ENCODE measurements around the gene REEP5.
"Not testable (repeated sequence)": the region's sequence is repeated elsewhere in the genome, so short reads cannot be mapped to it uniquely, and the experiment has no call there.

Gene REEP5

GRCh38 chr5:112921833-112922817, at the start of gene REEP5:
REEP5 (minus strand) TSS chr5:112922227; CDS start chr5:112922190, 37 bp downstream.
- peak; percentile 91 for DNase-seq

DNA sequence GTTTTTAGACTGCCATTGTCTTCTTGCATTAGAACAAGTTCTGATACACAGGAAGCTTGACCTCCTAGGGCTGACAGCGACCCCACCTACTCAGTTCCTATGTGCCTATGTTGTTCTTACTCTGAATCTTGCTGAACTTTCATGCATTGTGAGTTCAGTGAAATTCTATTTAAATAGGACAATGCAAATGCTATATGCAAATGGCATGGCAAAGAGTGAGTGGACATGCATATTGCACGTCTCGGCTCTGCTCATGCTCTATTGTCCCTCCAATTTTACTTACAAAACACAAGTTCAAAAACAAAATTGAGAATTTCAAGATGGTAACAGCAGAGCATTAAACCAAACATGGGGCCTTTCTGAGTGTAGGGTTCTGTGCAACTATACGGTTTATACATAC, 49.2 kb upstream of the REEP5 start:
- no peak for DNase-seq

GRCh38 chr5:112968411-112969106, 46.5 kb upstream of the REEP5 start:
- no peak for DNase-seq

GRCh38 chr5:112967520-112968083, 45.6 kb upstream of the REEP5 start:
- no peak for DNase-seq

GRCh38 chr5:112965733-112966306, 43.8 kb upstream of the REEP5 start:
- peak; percentile 80 for DNase-seq

GRCh38 chr5:112963374-112963733, 41.3 kb upstream of the REEP5 start:
- DNase-seq, result not testable (repeated sequence)

- no peak for DNase-seq
These were observed 39.0 kb upstream of the REEP5 start for GRCh38 chr5:112960863-112961504.

DNA sequence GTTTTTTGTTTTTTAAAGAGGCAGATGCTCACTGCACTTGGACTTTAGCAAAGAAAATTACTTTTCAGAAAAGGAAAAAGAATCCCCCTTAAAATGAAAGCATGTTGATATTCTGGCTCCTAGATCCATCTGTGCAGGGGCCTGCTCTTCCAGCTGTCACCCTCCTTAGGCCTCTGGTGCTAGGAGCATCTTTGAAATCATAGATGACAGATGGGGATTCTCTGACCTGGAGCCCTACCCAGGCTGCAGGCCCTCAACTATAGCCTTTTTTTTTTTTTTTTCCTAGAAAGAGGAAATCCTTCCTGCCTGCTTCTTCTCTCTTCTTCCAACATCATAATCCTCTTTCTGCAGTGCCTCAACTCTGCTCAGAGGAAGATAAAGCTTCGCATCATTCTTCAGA, 38.3 kb upstream of the REEP5 start:
- no peak for DNase-seq

DNA sequence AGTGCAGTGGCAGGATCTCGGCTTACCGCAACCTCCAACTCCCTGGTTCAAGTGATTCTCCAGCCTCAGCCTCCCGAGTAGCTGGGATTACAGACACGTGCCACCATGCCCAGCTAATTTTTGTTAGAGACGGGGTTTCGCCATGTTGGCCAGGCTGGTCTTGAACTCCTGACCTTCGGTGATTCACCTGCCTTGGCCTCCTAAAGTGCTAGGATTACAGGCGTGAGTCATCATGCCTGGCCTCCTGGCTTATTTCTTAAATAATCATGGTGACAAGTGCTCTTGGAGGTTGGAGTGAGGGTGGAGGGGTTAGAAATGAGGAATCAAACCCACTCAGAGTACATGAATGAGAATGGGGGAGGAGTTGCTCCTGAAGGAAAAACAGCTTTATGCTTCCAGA, 37.8 kb upstream of the REEP5 start:
- not testable (repeated sequence) for DNase-seq

DNA sequence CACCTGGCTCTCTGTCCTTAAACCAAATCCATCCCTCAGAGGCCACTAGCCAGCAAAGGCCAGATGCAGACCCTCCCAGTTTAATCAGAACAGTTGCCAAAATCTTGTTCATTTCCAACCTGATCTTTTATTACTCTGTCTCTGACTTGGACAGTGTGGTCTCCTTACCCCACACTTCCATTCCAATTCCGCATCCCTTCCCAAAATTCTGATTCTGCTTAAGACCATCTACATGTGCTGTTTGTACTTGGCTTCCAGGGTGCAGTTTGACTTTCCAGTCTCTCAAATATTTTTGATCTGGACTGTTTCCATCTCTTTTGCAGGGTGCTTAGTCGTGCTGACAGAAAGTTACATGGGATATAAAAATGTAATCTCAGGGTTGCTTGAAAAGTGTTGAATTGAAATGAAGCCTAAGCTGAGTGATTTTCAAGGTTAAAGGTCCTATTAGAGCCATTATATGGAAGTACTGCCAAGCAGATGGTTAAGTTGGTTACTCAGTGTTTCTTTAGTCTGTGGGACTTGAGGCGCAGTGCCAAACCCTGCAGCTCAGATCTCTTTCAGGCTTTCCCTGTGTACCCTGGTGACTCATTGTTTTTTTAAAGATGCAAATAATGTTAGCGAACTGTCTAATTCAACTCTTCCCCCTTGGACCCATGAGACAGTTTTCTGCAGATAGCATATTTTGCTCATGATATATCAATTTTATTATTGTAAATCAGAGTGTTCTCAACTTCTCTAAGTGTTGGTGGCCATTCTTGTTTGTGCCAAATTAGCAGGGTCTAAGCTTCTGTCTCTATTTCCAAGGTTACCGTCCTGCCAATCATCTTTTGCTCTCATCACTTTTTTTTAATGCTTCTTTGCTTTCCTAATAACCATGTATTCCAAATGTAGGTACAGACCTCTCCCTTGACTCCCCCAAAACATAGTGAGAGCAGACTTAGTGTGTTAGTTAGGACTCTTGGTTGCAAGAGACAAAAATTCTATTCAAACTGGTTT, 36.4 kb upstream of the REEP5 start:
- DNase-seq, result peak; percentile 38

GRCh38 chr5:112957036-112957808, 35.2 kb upstream of the REEP5 start:
- DNase-seq, result no peak

GRCh38 chr5:112956606-112957005, 34.6 kb upstream of the REEP5 start:
- no peak for DNase-seq

GRCh38 chr5:112951124-112951702, 29.2 kb upstream of the REEP5 start:
- DNase-seq, result peak; percentile 89

GRCh38 chr5:112948458-112948857, 26.4 kb upstream of the REEP5 start:
- DNase-seq, result no peak

GRCh38 chr5:112940670-112941069, 18.6 kb upstream of the REEP5 start:
- no peak for DNase-seq

- no peak for DNase-seq
These were observed 16.3 kb upstream of the REEP5 start for GRCh38 chr5:112938286-112938685.

DNA sequence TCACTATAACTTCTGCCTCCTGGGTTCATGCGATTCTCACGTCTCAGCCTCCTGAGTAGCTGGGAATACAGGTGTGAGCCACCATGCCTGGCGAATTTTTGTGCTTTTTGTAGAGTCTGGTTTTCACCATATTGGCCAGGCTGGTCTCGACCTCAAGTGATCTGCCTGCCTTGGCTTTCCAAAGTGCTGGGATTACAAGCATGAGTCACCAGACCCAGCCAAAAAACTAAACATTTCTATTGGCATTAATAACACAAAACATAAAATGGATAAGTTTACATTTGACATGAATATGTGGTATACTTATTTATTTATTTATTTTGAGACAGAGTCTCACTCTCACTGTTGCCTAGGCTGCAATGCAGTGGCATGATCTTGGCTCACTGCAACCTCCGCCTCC, 13.6 kb upstream of the REEP5 start:
- DNase-seq, result no peak

GRCh38 chr5:112934366-112934663, 12.3 kb upstream of the REEP5 start:
- no peak for DNase-seq

DNA sequence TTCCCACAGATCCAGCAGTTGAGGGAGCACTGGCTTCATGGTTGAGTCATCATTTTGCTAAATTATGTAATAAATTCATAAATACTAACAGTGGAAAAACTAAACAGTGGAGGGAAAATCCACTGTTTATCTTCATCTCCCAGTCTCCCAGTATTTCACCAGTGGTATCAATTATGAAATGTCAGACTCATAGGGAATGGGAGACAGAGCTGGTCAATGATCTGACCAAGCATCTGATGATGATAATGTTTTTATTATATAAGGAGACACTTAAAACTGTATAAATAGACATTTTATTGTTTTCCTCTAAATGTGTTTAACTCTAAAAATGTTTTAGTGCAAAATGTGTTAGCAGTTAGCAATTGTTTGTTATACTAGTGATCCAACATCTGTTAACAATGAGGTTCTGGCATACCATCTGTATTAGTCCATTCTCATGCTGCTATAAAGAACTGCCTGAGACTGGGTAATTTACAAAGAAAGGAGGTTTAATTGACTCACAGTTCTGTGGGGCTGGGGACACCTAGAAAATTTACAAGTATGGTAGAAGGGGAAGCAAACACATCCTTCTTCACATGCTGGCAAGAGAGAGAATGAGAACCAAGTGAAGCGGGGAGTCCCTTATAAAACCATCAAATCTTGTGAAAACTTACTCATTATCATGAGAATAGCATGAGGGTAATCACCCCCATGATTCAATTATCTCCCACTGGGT, 11.8 kb upstream of the REEP5 start:
- no peak for DNase-seq

DNA sequence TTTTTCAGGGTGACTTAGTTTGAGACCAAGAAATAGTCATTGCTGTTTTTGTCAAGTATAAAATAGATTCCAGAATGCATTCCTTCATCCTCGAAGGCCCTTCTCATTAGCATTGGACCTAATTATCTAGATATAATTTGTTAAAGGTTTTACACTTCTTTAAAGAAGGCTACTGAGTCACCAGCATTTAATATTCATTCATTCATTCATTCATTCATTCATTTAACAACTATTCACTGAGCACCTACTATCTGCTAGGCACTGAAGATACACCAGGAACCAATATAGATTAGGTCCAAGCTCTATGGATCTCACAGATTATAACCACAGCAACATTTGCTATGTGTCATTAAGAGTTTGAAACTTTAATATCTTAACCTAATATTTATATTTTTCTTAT, 11.1 kb upstream of the REEP5 start:
- DNase-seq, result no peak

All from activated CD4-positive, alpha-beta T cell treated with anti-CD3 and anti-CD28 coated beads, Interleukin-10, Interleukin-2, amounts not matched to agents 100 ng/mL and 50 ng/mL, durations not matched to agents 16 hours and 8 hours (primary cell).